ENCODE results near the gene BGLAP.

DNA sequence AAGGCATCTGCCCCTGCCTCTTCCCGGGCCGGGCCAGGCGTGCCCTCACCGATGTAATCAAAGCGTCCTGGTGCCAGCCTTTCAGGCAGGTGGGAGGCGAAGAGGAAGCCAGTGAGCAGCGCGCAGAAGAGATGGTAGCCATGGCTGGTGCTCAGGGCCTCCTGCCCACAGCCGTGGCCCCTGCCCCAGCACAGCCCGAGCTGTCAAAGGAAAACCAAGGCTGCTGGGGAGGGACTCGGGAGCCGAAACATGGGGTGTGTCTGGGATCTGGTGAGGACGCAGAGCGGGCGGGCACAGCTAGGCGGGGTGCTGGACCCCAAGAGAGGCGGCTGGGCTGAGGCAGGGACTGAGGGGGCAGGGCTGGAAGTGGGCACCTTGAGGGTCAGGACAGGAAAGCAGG lies 2.7 kb downstream of the BGLAP start:
- TF ChIP-seq EZH2phosphoT487 (IDR thresholded peaks at IDR 0.05; ENCODE audit: insufficient read depth, low read depth) (no peak), EZH2 (IDR thresholded peaks at IDR 0.05; ENCODE audit: insufficient read depth, poor library complexity, severe bottlenecking) (no peak)
